Motor neuron (in vitro differentiated cells): ENCODE results near the gene MDM4. TPM values are rescaled to one million over a fixed set of nuclear protein-coding genes. Genes with fewer than 3 reads are reported as not detected.
A peak's percentile ranks its signal among the peaks of the same experiment; 100 is the strongest.

Experiments used
- ATAC-seq, 8 experiments: fragments of 200-7000 bp; cut with Tn5 transposase; replicated peaks in 6 of 8; 2 replicates each; pipeline ENCODE4 v1.8.0; 2021; ENCODE audit warnings: mild to moderate bottlenecking in 8 of 8, moderate library complexity in 8 of 8
- H3K27ac ChIP-seq, 2 donors: fragments of 250-450 bp; sonication (Bioruptor Pico); 2 replicates each; pipeline ENCODE4 v1.9.0; 2021; ENCODE audit warnings: antibody characterized with exemption in 2 of 2, mild to moderate bottlenecking in 2 of 2, moderate library complexity in 1 of 2
- H3K4me1 ChIP-seq, 2 donors: fragments of 250-450 bp; sonication (Bioruptor Pico); replicated peaks in 1 of 2; 2 replicates each; pipeline ENCODE4 v1.6.1; 2021; ENCODE audit warnings: antibody characterized with exemption in 2 of 2, mild to moderate bottlenecking in 2 of 2, moderate library complexity in 1 of 2
- H3K4me3 ChIP-seq, 5 donors: fragments of 250-450 bp; sonication (Bioruptor Pico); 2 replicates each; pipeline ENCODE4 v1.9.0; 2021; ENCODE audit warnings: antibody characterized with exemption in 5 of 5, mild to moderate bottlenecking in 5 of 5, moderate library complexity in 4 of 5
- WGBS, 10 experiments: fragments of 450-650 bp; shearing (Covaris generic); methylation state at CpG; one replicate each; pipeline ENCODE4 v1.0.0; 2022; 5-methylcytosine and 5-hydroxymethylcytosine counted together
- in situ Hi-C, 9 experiments: fragments of 400-800 bp; cut with MboI; loops; one replicate each; pipeline ENCODE4 v1.15.0; 2021; ENCODE audit warnings: low sequenced_read_pairs in 9 of 9, low pct_unique_long_range_greater_than_20kb in 2 of 9; ENCODE audit not compliant: unreplicated experiment in 9 of 9
- total RNA-seq, 8 experiments: library from RNA; unstranded; fragments of 300-600 nt; gene quantifications; 2 replicates each; pipeline versions ENCODE4 v1.2.3 to v1.2.4, GENCODE V29; 2022

MDM4 gene
- total RNA-seq, 8 experiments from 2014 or later: 28.7 to 139 (median 40.1) TPM

DNA sequence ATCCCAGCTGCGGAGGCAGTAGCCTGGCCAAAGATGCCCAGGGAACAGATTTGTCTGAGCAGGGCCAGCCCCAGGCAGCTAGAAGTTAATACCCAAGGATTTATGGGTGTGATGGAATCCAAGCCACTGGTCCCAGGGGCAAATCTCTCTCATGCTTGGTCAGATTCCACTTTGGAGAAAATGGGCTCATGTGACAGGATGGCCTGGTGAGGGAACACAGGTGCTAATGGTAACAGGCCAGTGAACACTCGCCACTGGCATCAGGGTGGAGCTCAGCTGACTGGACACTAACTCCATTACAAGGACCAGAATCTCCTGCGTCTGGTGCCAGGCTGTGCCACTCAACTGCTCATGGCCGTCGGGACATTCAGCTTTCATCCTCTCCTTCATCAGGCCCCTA, 12.0 kb downstream of the MDM4 start:
- ATAC-seq: no peak
- 100% methylated on average over 1 to 5 of the region's 5 CpGs; no CpG with 5 or more reads in 3 of the 10 experiments for WGBS, 10 experiments
- Histone ChIP-seq H3K27ac (no peak overlapping the region), H3K4me1 (no peaks in the 10 kb centered on the region), H3K4me3 (no peak overlapping the region)
- in situ Hi-C loops: no loop called here

DNA sequence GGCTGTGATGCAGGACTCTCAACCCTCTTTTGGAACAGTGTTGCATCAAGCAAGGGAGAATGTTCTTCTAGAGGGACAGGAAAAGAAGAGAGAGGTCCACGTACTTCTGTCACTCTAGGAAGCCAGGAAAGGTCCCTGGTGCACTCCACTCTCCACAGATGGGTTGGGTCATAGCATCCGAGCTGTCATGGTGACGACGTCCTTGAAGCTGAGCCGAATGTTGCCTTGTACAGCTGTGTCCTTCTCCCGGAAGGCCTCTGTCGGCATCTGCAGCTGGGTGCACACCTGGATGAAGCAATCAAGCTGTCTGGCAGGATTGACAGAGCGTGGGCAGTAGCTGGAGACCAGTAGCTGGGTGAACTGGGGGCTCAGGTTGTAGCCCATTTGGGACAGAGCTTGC, 12.5 kb downstream of the MDM4 start:
- Histone ChIP-seq H3K4me3 (no peak overlapping the region), H3K27ac (no peak overlapping the region), H3K4me1 (no peaks in the 10 kb centered on the region)
- 90 to 100% (median 95%) methylated on average over 1 to 8 of the region's 8 CpGs; no CpG with 5 or more reads in 2 of the 10 experiments for WGBS, 10 experiments
- in situ Hi-C loops: no loop called here
- ATAC-seq: no peak

DNA sequence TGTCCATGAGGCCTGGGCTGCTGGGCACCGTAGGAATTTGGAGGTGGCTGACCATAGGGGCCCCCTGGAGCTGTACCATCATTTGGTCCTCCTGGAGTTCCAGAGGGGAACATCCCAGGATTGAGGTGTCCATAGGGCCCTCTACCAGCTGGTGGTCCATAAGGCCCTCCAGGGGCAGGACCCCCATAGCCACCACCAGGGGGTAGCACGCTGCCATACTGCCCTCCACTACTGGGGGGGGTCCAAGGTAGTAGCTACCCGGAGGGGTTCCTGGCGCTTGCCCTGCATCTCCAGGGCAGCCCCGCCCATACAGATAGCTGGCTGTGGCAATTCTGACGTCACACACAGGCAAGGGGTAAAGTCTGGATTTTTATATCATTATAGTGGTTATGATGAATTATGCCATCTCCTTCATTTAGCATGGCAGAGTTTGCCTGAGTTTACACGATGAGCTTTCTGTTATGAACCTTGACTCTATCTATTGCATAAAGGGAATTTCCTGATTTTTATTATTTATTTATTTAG, 13.2 kb downstream of the MDM4 start:
- ATAC-seq: peak in 3 of 8 experiments; percentile 30 to 40 (median 33)
- in situ Hi-C loops: no loop called here

DNA sequence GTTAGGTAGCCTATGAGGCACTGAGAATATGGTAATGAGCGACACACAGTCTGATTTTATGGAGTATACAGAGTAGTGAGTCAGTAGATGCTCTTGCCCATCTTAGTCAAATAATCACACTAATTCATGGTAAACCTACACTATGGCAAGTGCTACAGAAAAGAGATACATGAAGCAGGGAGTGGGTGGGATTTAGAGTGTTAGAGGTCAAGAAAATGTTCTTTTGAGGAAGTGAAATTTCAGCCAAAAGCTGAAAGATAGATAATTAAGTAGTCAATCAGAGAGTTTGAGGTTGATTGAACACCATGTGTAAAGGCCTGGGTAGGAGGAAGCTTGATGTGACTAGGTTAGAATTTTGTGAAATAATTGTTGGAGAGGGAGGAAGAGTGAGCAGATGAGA, 14.7 kb downstream of the MDM4 start:
- WGBS, 10 experiments: 71 to 100% (median 95%) methylated on average over 1 of the region's 1 CpG; no CpG with 5 or more reads in 2 of the 10 experiments
- ATAC-seq: no peak

More for the DNA sequence above, 13.2 kb downstream of the MDM4 start:
- H3K4me3 ChIP-seq: no peak overlapping the region
- no peaks in the 10 kb centered on the region for H3K4me1 ChIP-seq
- H3K27ac ChIP-seq: no peak overlapping the region
- WGBS, 10 experiments: 68 to 100% (median 99%) methylated on average over 1 to 7 of the region's 7 CpGs; no CpG with 5 or more reads in 3 of the 10 experiments

DNA sequence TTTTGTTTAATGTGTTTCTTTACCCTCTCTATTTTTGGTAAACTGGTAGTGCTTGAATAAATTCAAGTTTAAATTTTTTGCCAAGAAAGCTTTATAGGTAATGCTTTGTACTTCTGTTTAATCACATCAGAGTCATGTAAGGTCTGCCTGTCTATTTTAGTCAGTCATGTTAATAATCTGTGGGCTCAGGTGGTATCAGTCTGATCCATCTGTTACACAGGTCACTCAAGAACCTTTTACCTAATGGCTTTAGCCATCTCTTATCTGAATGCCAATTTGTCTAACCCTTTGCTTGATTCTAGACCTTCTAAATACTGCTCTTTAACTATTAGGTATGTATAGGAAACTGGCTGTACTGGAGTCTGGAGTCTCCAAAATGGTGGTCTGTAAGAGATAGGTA, 16.6 kb downstream of the MDM4 start:
- Histone ChIP-seq H3K4me1 (no peaks in the 10 kb centered on the region), H3K27ac (no peak overlapping the region), H3K4me3 (no peak overlapping the region)
- ATAC-seq: no peak
- in situ Hi-C loops: no loop called here

More for the DNA sequence above, 14.7 kb downstream of the MDM4 start:
- H3K4me3 ChIP-seq: no peak overlapping the region
- no peaks in the 10 kb centered on the region for H3K4me1 ChIP-seq
- H3K27ac ChIP-seq: no peak overlapping the region
- in situ Hi-C loops: no loop called here

DNA sequence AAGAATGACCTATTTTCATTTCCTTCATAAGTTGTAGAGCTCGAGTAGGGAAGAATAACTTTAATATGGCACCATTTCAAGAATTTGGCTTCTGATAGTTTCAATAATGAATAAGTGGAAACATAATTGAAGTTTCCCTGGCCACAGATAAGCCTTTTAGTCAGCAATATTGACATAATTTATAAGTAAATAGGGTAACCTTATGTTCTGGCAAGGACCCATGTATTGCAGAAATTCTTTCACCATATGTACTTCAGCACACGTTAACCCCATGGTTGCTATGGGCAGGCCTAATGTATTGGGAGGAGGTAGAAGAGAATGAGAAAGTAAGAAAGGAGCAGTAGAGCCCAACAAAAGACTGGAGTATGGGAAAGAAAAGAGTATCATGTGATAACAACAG, 25.4 kb downstream of the MDM4 start:
- 17 to 94% (median 67%) methylated on average over 1 to 2 of the region's 2 CpGs; no CpG with 5 or more reads in 1 of the 10 experiments for WGBS, 10 experiments
- peak in 1 of 8 experiments; percentile 39 for ATAC-seq

DNA sequence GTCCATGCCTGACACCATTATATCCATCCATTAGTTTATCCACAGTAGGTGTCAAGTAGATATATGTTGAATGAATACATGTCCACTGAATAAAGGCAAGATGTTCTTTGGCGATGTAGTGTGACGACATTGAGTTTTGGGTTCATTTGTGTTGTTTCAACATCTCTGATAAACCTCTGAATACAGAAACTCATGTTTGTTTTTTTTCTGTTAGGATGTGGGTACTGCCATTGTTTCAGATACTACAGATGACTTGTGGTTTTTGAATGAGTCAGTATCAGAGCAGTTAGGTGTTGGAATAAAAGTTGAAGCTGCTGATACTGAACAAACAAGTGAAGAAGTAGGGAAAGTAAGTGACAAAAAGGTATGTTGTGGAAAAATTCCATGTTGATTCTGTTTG, 28.1 kb downstream of the MDM4 start:
- ATAC-seq: no peak

More for the DNA sequence above, 25.4 kb downstream of the MDM4 start:
- Histone ChIP-seq H3K4me3 (no peak overlapping the region), H3K4me1 (peaks cover 4 to 6% of the 10 kb centered on the region in 2 donors), H3K27ac (no peak overlapping the region)
- in situ Hi-C loops: no loop called here

DNA sequence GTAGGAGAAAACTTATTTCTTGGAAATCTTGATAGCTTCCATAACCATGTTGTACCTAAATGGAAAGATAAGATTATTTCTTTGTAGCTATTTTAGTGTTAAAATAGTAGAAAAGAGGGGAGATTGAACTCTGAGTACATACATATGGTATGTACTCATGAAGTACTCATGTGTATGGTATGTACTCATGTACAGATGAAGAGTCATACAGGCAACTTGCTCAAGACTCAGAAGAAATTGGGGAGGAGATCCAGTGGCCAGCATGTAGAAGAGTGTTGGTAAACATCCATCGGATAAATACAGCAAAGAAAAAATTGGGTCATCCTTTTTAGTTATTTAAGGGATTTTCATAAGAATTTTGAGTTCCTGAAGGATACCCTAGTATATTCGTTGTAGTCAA, 29.0 kb downstream of the MDM4 start:
- Histone ChIP-seq H3K4me1 (peaks cover 4 to 6% of the 10 kb centered on the region in 2 donors), H3K4me3 (no peak overlapping the region), H3K27ac (no peak overlapping the region)
- WGBS, 10 experiments: 80 to 100% (median 100%) methylated on average over 1 to 2 of the region's 2 CpGs; no CpG with 5 or more reads in 1 of the 10 experiments
- no peak for ATAC-seq
- in situ Hi-C loops: no loop called here

More for the DNA sequence above, 28.1 kb downstream of the MDM4 start:
- H3K4me3 ChIP-seq: no peak overlapping the region
- in situ Hi-C loops: no loop called here
- no peak overlapping the region for H3K27ac ChIP-seq
- 84 to 100% (median 100%) methylated on average over 1 to 2 of the region's 2 CpGs; no CpG with 5 or more reads in 1 of the 10 experiments for WGBS, 10 experiments
- H3K4me1 ChIP-seq: peaks cover 4 to 6% of the 10 kb centered on the region in 2 donors

DNA sequence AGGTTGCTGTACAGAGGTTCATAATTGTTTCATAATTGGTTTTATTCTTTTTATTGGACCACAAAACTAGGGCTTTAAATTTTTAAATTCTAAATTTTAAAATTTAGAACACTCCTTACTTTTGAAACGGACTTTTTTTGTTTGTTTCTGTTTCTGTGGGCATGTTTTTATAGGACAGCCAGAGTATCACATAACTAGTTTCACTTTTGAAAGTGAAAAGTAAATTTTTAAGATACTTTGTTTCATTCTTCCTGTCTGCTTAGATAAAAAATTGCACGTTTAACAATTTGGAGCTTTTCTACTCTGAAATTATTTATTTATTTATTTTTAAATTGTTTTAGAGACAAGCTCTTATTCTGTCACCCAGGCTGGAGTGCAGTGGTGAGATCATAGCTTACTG, 29.7 kb downstream of the MDM4 start:
- WGBS, 10 experiments: 76 to 100% (median 94%) methylated on average over 1 to 2 of the region's 2 CpGs; no CpG with 5 or more reads in 1 of the 10 experiments
- Histone ChIP-seq H3K4me1 (peaks cover 4 to 6% of the 10 kb centered on the region in 2 donors), H3K27ac (no peak overlapping the region), H3K4me3 (no peak overlapping the region)
- no peak for ATAC-seq
- in situ Hi-C loops: no loop called here

DNA sequence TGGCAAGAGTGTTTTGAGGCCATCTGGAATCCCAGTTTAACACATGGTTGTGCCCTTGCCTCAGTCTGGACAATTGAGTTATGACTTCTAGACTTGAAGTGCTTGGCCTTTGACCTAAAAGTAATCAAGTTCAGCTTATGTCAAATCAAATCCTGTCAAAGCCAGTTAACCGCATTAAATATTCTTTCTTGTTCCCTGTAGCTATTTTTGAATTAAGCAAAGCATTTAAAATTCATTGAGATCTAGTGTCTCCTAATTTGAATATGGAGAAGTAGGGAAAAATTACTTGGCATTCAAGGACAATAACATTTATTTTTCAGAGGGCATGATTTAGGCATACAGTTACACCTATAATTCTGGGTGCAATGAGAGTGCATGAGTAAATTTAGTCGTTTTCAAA, 32.1 kb downstream of the MDM4 start:
- H3K27ac ChIP-seq: no peak overlapping the region
- in situ Hi-C loops: no loop called here
- no peaks in the 10 kb centered on the region for H3K4me1 ChIP-seq
- no peak overlapping the region for H3K4me3 ChIP-seq
- WGBS, 10 experiments: 24 to 100% (median 86%) methylated on average over 2 of the region's 2 CpGs
- ATAC-seq: peak in 3 of 8 experiments; percentile 48 to 62 (median 61)

DNA sequence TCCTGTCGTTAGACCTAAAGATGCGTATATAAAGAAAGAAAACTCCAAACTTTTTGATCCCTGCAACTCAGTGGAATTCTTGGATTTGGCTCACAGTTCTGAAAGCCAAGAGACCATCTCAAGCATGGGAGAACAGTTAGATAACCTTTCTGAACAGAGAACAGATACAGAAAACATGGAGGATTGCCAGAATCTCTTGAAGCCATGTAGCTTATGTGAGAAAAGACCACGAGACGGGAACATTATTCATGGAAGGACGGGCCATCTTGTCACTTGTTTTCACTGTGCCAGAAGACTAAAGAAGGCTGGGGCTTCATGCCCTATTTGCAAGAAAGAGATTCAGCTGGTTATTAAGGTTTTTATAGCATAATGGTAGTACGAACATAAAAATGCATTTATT, 33.1 kb downstream of the MDM4 start:
- 60 to 100% (median 95%) methylated on average over 1 to 6 of the region's 6 CpGs for WGBS, 10 experiments
- Histone ChIP-seq H3K4me3 (no peak overlapping the region), H3K4me1 (no peaks in the 10 kb centered on the region), H3K27ac (no peak overlapping the region)
- in situ Hi-C loops: no loop called here
- no peak for ATAC-seq

DNA sequence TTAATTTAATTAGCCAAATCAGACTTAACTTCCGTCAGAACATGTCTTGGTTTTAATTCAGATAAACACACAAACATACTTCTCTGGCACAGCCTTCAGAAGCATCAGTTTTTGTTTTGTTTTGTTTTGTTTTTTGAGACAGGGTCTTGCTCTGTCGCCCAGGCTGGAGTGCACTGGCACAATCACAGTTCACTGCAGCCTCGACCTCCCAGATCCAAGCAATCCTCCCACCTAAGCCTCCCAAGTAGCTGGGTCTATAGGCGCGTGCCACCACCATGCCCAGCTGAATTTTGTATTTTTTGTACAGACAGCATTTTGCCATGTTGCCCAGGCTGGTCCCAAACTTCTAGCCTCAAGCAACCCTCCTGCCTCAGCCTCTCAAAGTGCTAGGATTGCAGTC, 34.7 kb downstream of the MDM4 start:
- H3K4me3 ChIP-seq: no peak overlapping the region
- in situ Hi-C loops: loop anchor here in 7 of 9 experiments (25.0 kb wide), 4 partner anchors 211 to 686 kb away; partner anchors contain the start of gene TMCC2 (in 1 of the 7)
- H3K27ac ChIP-seq: no peak overlapping the region
- 0 to 100% (median 89%) methylated on average over 1 to 5 of the region's 5 CpGs for WGBS, 10 experiments
- ATAC-seq: no peak
- no peaks in the 10 kb centered on the region for H3K4me1 ChIP-seq

DNA sequence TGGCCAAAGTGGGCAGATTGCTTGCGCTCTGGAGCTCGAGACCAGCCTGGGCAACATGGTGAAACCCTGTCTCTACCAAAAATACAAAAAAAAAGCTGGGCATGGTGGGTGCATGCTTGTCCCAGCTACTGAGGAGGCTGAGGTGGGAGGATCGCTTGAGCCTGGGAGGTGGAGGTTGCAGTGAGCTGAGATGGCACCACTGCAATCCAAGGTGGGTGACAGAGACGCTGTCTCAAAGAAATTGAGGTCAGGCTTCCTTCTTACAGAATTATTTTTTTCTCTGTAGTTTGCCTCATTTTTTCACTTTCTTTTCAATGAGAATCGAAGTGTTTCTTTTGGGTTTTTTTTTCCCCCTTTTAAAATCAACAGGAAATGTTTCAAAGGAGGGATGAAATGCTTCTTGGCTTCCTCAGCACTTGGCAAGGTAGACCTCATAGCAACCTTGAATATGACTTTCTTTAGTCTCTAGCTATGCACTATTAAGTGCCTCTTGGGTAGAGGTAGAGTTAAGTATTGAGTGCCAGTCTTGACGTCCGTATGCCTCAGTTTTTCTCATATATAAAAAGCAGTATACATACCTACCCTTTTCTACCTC, 40.3 kb downstream of the MDM4 start:
- 67 to 100% (median 92%) methylated on average over 2 to 7 of the region's 7 CpGs; no CpG with 5 or more reads in 2 of the 10 experiments for WGBS, 10 experiments
- no peak overlapping the region for H3K4me3 ChIP-seq
- no peak for ATAC-seq
- no peak overlapping the region for H3K27ac ChIP-seq
- in situ Hi-C loops: loop anchor here in 7 of 9 experiments (25.0 kb wide), 4 partner anchors 206 to 681 kb away; partner anchors contain the start of gene TMCC2 (in 1 of the 7)
- peaks cover 4 to 7% of the 10 kb centered on the region in 2 donors for H3K4me1 ChIP-seq
